Measurements from ENCODE around the gene EIF3L. TPM values are rescaled to one million over a fixed set of nuclear protein-coding genes. Genes with fewer than 3 reads are reported as not detected.
"Not testable (repeated sequence)": the region's sequence is repeated elsewhere in the genome, so short reads cannot be mapped to it uniquely, and the experiment has no call there.

The EIF3L gene
- total RNA-seq (2021) = 736 and 739 TPM in 2 replicates
- long read RNA-seq, transcript EIF3L-212 (12 exons, 1,708 nt) = minor isoform, 8 of 4,107 reads
- long read RNA-seq, transcript EIF3L-203 (13 exons, 3,220 nt) = major isoform, 3,801 of 4,107 reads
- long read RNA-seq, partial matches to known transcripts = 84 of 4,107 reads
- long read RNA-seq, other reads (novel, unspliced or antisense) = 209 of 4,107 reads

- Histone ChIP-seq H3K4ac (ENCODE audit: low read depth, low read length) (peak within 1 kb of the TSS; percentile 90), H3K9ac (ENCODE audit: extremely low read depth, insufficient read length, low read length) (peak within 1 kb of the TSS; percentile 98)
- no CpG with 5 or more reads among the region's 49 CpGs for WGBS (ENCODE audit: extremely low coverage, insufficient read length, low lambda C conversion rate)
Measured at GRCh38 chr22:37849089-37849751, at the start of gene EIF3L. EIF3L (plus strand) TSS chr22:37849419; CDS start chr22:37849450, 31 bp downstream.

GRCh38 chr22:37799979-37800378 lies 49.2 kb upstream of the EIF3L start:
- H3K23ac ChIP-seq (ENCODE audit: insufficient read length, low read depth, low read length); H2AK5ac ChIP-seq (ENCODE audit: insufficient read length, low read length); H4K91ac ChIP-seq (ENCODE audit: insufficient read length, low read depth, low read length); H2BK5ac ChIP-seq (ENCODE audit: insufficient read length, low read length); H2BK20ac ChIP-seq (ENCODE audit: low read depth, low read length, poor library complexity, severe bottlenecking); H3K18ac ChIP-seq (ENCODE audit: insufficient read length, low read depth, low read length); H2BK12ac ChIP-seq (ENCODE audit: insufficient read length, low read depth, low read length); H3T11ph ChIP-seq (ENCODE audit: low read length); H2BK120ac ChIP-seq (ENCODE audit: low read depth, low read length, poor library complexity, severe bottlenecking); H3K79me2 ChIP-seq (ENCODE audit: insufficient read depth, low read length); H3K14ac ChIP-seq (ENCODE audit: insufficient read depth, low read length); H3K36me3 Mint-ChIP-seq (ENCODE audit: insufficient read depth in 1 of 3, low read depth in 3 of 3); H3K4me2 ChIP-seq (ENCODE audit: insufficient read depth, insufficient read length, low read length); H3K27ac Mint-ChIP-seq; H3K56ac ChIP-seq (ENCODE audit: insufficient read length, low read depth, low read length); H3K27me3 ChIP-seq (ENCODE audit: insufficient read depth, low read length); H3K4ac ChIP-seq (ENCODE audit: low read depth, low read length); H3K4me3 Mint-ChIP-seq; H4K20me1 ChIP-seq (ENCODE audit: control insufficient read depth, insufficient read depth, insufficient read length); H3K9me3 Mint-ChIP-seq; H3K27ac ChIP-seq (ENCODE audit: insufficient read length, low read depth, low read length); DNase-seq; H4K5ac ChIP-seq (ENCODE audit: insufficient read length, low read depth, low read length); H2AFZ ChIP-seq (ENCODE audit: low read length); H3K4me1 ChIP-seq (ENCODE audit: insufficient read depth, low read length); H3K9ac ChIP-seq (ENCODE audit: extremely low read depth, insufficient read length, low read length); H3K9me3 ChIP-seq (ENCODE audit: control insufficient read depth, low read depth, low read length); H4K8ac ChIP-seq (replicated peaks; ENCODE audit: insufficient read length, low read depth, low read length); H2BK15ac ChIP-seq (ENCODE audit: low read depth, low read length); H3K79me1 ChIP-seq (ENCODE audit: insufficient read depth, low read depth, low read length, poor library complexity, severe bottlenecking): not testable (repeated sequence)
- Mint-ChIP-seq H3K4me1 (peaks cover 15 to 20% of the 10 kb centered on the region in 2 experiments), H3K27me3 (ENCODE audit: low read depth) (peaks cover 84% of the 10 kb centered on the region)
- no CpG with 5 or more reads among the region's 9 CpGs for WGBS (ENCODE audit: extremely low coverage, insufficient read length, low lambda C conversion rate)
- peaks cover 31% of the 10 kb centered on the region for H3K23me2 ChIP-seq (ENCODE audit: insufficient read length, low read depth, low read length, poor library complexity, severe bottlenecking)

More at GRCh38 chr22:37849089-37849751, at the start of gene EIF3L:
- Histone ChIP-seq H3K79me1 (ENCODE audit: insufficient read depth, low read depth, low read length, poor library complexity, severe bottlenecking) (peaks cover 16% of the 10 kb centered on the region), H3K4me1 (ENCODE audit: insufficient read depth, low read length) (no peaks in the 10 kb centered on the region), H3K14ac (ENCODE audit: insufficient read depth, low read length) (peak within 1 kb of the TSS; percentile 98), H2BK12ac (ENCODE audit: insufficient read length, low read depth, low read length) (no peak within 1 kb of the TSS), H2AFZ (ENCODE audit: low read length) (no peak within 1 kb of the TSS), H4K5ac (ENCODE audit: insufficient read length, low read depth, low read length) (no peak within 1 kb of the TSS), H4K91ac (ENCODE audit: insufficient read length, low read depth, low read length) (no peak within 1 kb of the TSS), H3K27me3 (ENCODE audit: insufficient read depth, low read length) (0 out of 2 replicates have a peak, but pooled peaks cover 2% of the 10 kb centered on the region), H3K79me2 (ENCODE audit: insufficient read depth, low read length) (peaks cover 10% of the 10 kb centered on the region), H4K8ac (replicated peaks; ENCODE audit: insufficient read length, low read depth, low read length) (no peak within 1 kb of the TSS), H2BK20ac (ENCODE audit: low read depth, low read length, poor library complexity, severe bottlenecking) (no peak within 1 kb of the TSS), H2BK5ac (ENCODE audit: insufficient read length, low read length) (peak within 1 kb of the TSS; percentile 30), H3K18ac (ENCODE audit: insufficient read length, low read depth, low read length) (peak within 1 kb of the TSS; percentile 76), H3K9me3 (ENCODE audit: control insufficient read depth, low read depth, low read length) (no peaks in the 10 kb centered on the region), H3T11ph (ENCODE audit: low read length) (peak within 1 kb of the TSS; percentile 90), H3K56ac (ENCODE audit: insufficient read length, low read depth, low read length) (no peak within 1 kb of the TSS), H3K4me2 (ENCODE audit: insufficient read depth, insufficient read length, low read length) (peak within 1 kb of the TSS; percentile 100), H3K23me2 (ENCODE audit: insufficient read length, low read depth, low read length, poor library complexity, severe bottlenecking) (peaks cover 6% of the 10 kb centered on the region), H2BK15ac (ENCODE audit: low read depth, low read length) (no peak within 1 kb of the TSS), H3K27ac (ENCODE audit: insufficient read length, low read depth, low read length) (peak within 1 kb of the TSS; percentile 90), H2AK5ac (ENCODE audit: insufficient read length, low read length) (no peak within 1 kb of the TSS), H4K20me1 (ENCODE audit: control insufficient read depth, insufficient read depth, insufficient read length) (no peaks in the 10 kb centered on the region), H3K23ac (ENCODE audit: insufficient read length, low read depth, low read length) (peak within 1 kb of the TSS; percentile 24), H2BK120ac (ENCODE audit: low read depth, low read length, poor library complexity, severe bottlenecking) (no peak within 1 kb of the TSS)
- Mint-ChIP-seq H3K27ac (peak within 1 kb of the TSS; percentile 97 to 100 (median 97)), H3K27me3 (ENCODE audit: low read depth) (no peaks in the 10 kb centered on the region), H3K9me3 (no peaks in the 10 kb centered on the region), H3K36me3 (ENCODE audit: insufficient read depth in 1 of 3, low read depth in 3 of 3) (peaks cover 38 to 46% (median 41%) of the 10 kb centered on the region in 3 experiments; a peak in 6 of 7 replicates), H3K4me1 (peaks cover 11 to 25% of the 10 kb centered on the region in 2 experiments), H3K4me3 (peak within 1 kb of the TSS; percentile 91 to 93)
- no peak for TF ChIP-seq CTCF (conservative IDR thresholded peaks at IDR 0.05)
- peak; percentile 92 for DNase-seq

Measured in H9 (cell line).